Endothelial cell of umbilical vein (primary cell): ENCODE results near the gene KIAA0408. TPM values are rescaled to one million over a fixed set of nuclear protein-coding genes. Genes with fewer than 3 reads are reported as not detected.

Experiments
- BruUV-seq: library from RNA; stranded (reverse); fragments of 400-500 nt; replicated peaks from 2 replicates; lab custom pipeline; 2021; lab: Mats Ljungman, UMichigan
- CTCF ChIA-PET: fragments of 300-600, 350-600 bp; sonication (Branson Sonifier 250); formaldehyde crosslinking; loops from one replicate; lab custom pipeline; 2021; ENCODE audit warnings: antibody characterized with exemption, inconsistent platforms; lab: Charles Lee
- POLR2A ChIA-PET: fragments of 300-600, 350-600 bp; sonication (Branson Sonifier 250); formaldehyde crosslinking; loops from one replicate; lab custom pipeline; 2021; ENCODE audit warnings: antibody characterized with exemption, inconsistent platforms; lab: Charles Lee
- DNase-seq: peaks from one replicate; pipeline ENCODE4 v3.0.0-alpha.2; 2011; ENCODE audit warnings: low read depth, low spot score
- FAIRE-seq: peaks from 2 replicates; lab custom pipeline; 2011; peaks lifted over from hg19 to GRCh38; lab: Jason Lieb, UNC
- H2AFZ ChIP-seq: 2 replicates; pipeline ENCODE4 v1.6.0; 2012; ENCODE audit warnings: low read depth, low read length, control low read depth, inconsistent platforms
- H3K27ac ChIP-seq: 2 replicates; pipeline ENCODE4 v1.5.1; 2011; ENCODE audit warnings: low read depth, mild to moderate bottlenecking, control low read depth, low read length, moderate library complexity; ENCODE audit not compliant: insufficient read depth
- H3K27me3 ChIP-seq, 2 experiments: 2 replicates each; pipeline versions ENCODE4 v1.6.0 to v1.6.1; 2011; ENCODE audit warnings: low read length in 2 of 2, mixed read lengths in 1 of 2; ENCODE audit not compliant: control insufficient read depth in 2 of 2, insufficient read depth in 2 of 2
- H3K36me3 ChIP-seq, 2 experiments: 2 replicates in 1 of 2; 3 replicates in 1 of 2; pipeline ENCODE4 v1.5.1; 2011; ENCODE audit warnings: low read length in 2 of 2, mild to moderate bottlenecking in 1 of 2, moderate library complexity in 1 of 2; ENCODE audit not compliant: control insufficient read depth in 2 of 2, insufficient read depth in 2 of 2; ENCODE audit errors: extremely low read depth in 1 of 2
- H3K4me1 ChIP-seq: 3 replicates; pipeline ENCODE4 v1.5.1; 2011; ENCODE audit warnings: mild to moderate bottlenecking, low read length; ENCODE audit not compliant: control insufficient read depth, insufficient read depth; ENCODE audit errors: extremely low read depth
- H3K4me2 ChIP-seq: 2 replicates; pipeline ENCODE4 v1.6.1; 2011; ENCODE audit warnings: low read length, control low read depth, mixed read lengths; ENCODE audit not compliant: insufficient read depth
- H3K4me3 ChIP-seq, 3 experiments: fragments of 200-600 bp in 1 of 3; sonication (generic), shearing (Covaris generic) in 1 of 3; replicated peaks in 1 of 3; 2 replicates each; pipeline ENCODE4 v1.5.1; 2011 to 2016; ENCODE audit warnings: control low read depth in 3 of 3, low read length in 3 of 3, mild to moderate bottlenecking in 2 of 3, inconsistent platforms in 1 of 3, low read depth in 1 of 3, moderate library complexity in 1 of 3; ENCODE audit not compliant: insufficient read depth in 1 of 3
- H3K79me2 ChIP-seq: 2 replicates; pipeline ENCODE4 v1.6.0; 2012; ENCODE audit warnings: low read length, inconsistent platforms; ENCODE audit not compliant: control insufficient read depth, insufficient read depth
- H3K9ac ChIP-seq: replicated peaks from 2 replicates; pipeline ENCODE3; 2011; ENCODE audit warnings: low read length, control low read depth; ENCODE audit not compliant: insufficient read depth; ENCODE audit errors: extremely low read depth
- H3K9me1 ChIP-seq: replicated peaks from 3 replicates; pipeline ENCODE4 v1.6.0; 2011; ENCODE audit warnings: mild to moderate bottlenecking, low read length; ENCODE audit not compliant: control insufficient read depth, insufficient read depth; ENCODE audit errors: extremely low read depth
- H3K9me3 ChIP-seq: replicated peaks from 2 replicates; pipeline ENCODE4 v1.5.1; 2012; ENCODE audit warnings: low read length, inconsistent platforms; ENCODE audit not compliant: control insufficient read depth, insufficient read depth
- H4K20me1 ChIP-seq: replicated peaks from 2 replicates; pipeline ENCODE3; 2011; ENCODE audit warnings: mild to moderate bottlenecking, low read length; ENCODE audit not compliant: control insufficient read depth, insufficient read depth; ENCODE audit errors: extremely low read depth
- EZH2 ChIP-seq: IDR thresholded peaks from 2 replicates; pipeline ENCODE4 v1.6.1; 2012; ENCODE audit warnings: borderline replicate concordance, low read depth, mild to moderate bottlenecking, moderate library complexity, low read length, inconsistent platforms; ENCODE audit not compliant: severe bottlenecking
- FOS ChIP-seq: IDR thresholded peaks from 2 replicates; pipeline ENCODE4 v1.6.1; 2011; ENCODE audit warnings: mild to moderate bottlenecking, low read length, moderate library complexity, borderline replicate concordance; ENCODE audit not compliant: insufficient read depth
- GATA2 ChIP-seq: IDR thresholded peaks from 2 replicates; pipeline ENCODE4 v1.7.0; 2011; ENCODE audit warnings: low read depth, mild to moderate bottlenecking, moderate library complexity, mixed read lengths, low read length; ENCODE audit not compliant: insufficient read length, insufficient read depth
- JUN ChIP-seq: IDR thresholded peaks from 2 replicates; pipeline ENCODE4 v1.6.1; 2011; ENCODE audit warnings: borderline replicate concordance, low read depth; ENCODE audit not compliant: insufficient read length, insufficient read depth
- MYC ChIP-seq: IDR thresholded peaks from one replicate; pipeline ENCODE4 v1.6.1; 2011; ENCODE audit warnings: mild to moderate bottlenecking, low read depth, low read length
- POLR2A ChIP-seq: IDR thresholded peaks from 2 replicates; pipeline ENCODE4 v1.6.1; 2012; ENCODE audit warnings: low read depth, mild to moderate bottlenecking, control low read depth, low read length
- POLR2AphosphoS5 ChIP-seq: IDR thresholded peaks from 2 replicates; pipeline ENCODE4 v1.6.1; 2012; ENCODE audit warnings: low read depth, mild to moderate bottlenecking, control low read depth, low read length, moderate library complexity; ENCODE audit not compliant: insufficient read depth
- dilution Hi-C: fragments of 300-500 bp; cut with MboI; formaldehyde crosslinking; loops from one replicate; pipeline ENCODE4 v1.15.0; 2019; ENCODE audit warnings: low sequenced_read_pairs; ENCODE audit not compliant: extremely low pct_ligation_motif_present
- intact Hi-C: fragments of 100-400 bp; cut with micrococcal nuclease; formaldehyde crosslinking; loops from one replicate; pipeline ENCODE4 v1.10.0; 2022
- polyA plus RNA-seq, 4 experiments: library from polyadenylated mRNA; depleted of rRNA in 3 of 4; stranded (reverse) in 3 of 4; unstranded in 1 of 4; fragments of >200 nt; gene quantifications; 2 replicates each; pipeline versions ENCODE4 v1.2.1 to v1.2.3, GENCODE V29; 2011 to 2012; ENCODE audit warnings: missing spikeins in 1 of 4
- total RNA-seq: library from RNA; stranded (reverse); gene quantifications from 2 replicates; pipeline ENCODE4 v1.2.3, GENCODE V29; 2021
- TF ChIP-seq, protein P1 (sequence below): IDR thresholded peaks from 2 replicates; pipeline ENCODE4 v1.6.1; 2011; ENCODE audit not compliant: insufficient read depth, insufficient read length
- TF ChIP-seq, protein P2 (sequence below), 2 donors: IDR thresholded peaks; 1 replicate in 1 of 2; 2 replicates in 1 of 2; pipeline ENCODE4 v1.5.1; 2011; ENCODE audit warnings: low read length in 2 of 2, mild to moderate bottlenecking in 2 of 2, moderate library complexity in 2 of 2, control low read depth in 1 of 2, inconsistent platforms in 1 of 2, low read depth in 1 of 2; ENCODE audit not compliant: insufficient read depth in 1 of 2; ENCODE audit errors: extremely low read depth in 1 of 2

The KIAA0408 gene
- total and polyA plus RNA-seq, 2 donors (not counting 3 experiments of a cell fraction or from before 2014, with no cell fraction given): not detected

DNA sequence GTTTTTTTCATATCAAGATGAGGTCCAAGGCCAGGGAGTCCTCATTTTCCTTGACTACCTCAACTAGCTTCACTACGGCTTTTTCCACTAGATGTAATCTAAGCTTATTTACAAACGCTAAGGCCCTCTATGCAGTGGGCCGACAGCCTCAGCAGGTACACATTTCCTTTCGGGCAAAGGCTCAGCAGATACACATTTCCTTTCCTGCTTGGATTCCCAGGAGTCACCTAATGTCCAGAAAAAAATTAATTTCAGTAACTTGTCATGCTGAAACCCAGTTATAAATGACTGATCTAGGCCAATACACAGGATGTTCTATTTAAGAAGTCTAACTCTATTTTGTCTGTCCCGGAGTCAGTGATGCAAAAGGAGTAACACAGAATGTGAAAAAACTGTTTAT lies 7.2 kb upstream of the KIAA0408 start:
- POLR2A ChIA-PET: interaction anchor here (0.6 kb wide), 1 partner anchor 173 kb away, joined by 5 read pairs; no protein-coding TSS in a partner anchor
- intact Hi-C loops (no loop called here), dilution Hi-C loops (no loop called here)
- no peak for TF ChIP-seq POLR2AphosphoS5
- no peak for TF ChIP-seq FOS
- TF ChIP-seq POLR2A: no peak
- TF ChIP-seq, protein P1, sequence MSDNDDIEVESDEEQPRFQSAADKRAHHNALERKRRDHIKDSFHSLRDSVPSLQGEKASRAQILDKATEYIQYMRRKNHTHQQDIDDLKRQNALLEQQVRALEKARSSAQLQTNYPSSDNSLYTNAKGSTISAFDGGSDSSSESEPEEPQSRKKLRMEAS: no peak
- TF ChIP-seq MYC: no peak
- no peak for TF ChIP-seq EZH2
- no peak for TF ChIP-seq GATA2
- no peak for TF ChIP-seq JUN
- TF ChIP-seq, protein P2, sequence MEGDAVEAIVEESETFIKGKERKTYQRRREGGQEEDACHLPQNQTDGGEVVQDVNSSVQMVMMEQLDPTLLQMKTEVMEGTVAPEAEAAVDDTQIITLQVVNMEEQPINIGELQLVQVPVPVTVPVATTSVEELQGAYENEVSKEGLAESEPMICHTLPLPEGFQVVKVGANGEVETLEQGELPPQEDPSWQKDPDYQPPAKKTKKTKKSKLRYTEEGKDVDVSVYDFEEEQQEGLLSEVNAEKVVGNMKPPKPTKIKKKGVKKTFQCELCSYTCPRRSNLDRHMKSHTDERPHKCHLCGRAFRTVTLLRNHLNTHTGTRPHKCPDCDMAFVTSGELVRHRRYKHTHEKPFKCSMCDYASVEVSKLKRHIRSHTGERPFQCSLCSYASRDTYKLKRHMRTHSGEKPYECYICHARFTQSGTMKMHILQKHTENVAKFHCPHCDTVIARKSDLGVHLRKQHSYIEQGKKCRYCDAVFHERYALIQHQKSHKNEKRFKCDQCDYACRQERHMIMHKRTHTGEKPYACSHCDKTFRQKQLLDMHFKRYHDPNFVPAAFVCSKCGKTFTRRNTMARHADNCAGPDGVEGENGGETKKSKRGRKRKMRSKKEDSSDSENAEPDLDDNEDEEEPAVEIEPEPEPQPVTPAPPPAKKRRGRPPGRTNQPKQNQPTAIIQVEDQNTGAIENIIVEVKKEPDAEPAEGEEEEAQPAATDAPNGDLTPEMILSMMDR (IDR thresholded peaks at IDR 0.05; ENCODE audit: extremely low read depth in 1 of 2, insufficient read depth in 1 of 2, low read depth in 1 of 2, low read length in 2 of 2): no peak
- Histone ChIP-seq H4K20me1 (no peaks in the 10 kb centered on the region), H3K36me3 (no peaks in the 10 kb centered on the region), H3K4me3 (no peak overlapping the region), H3K4me1 (no peaks in the 10 kb centered on the region), H3K9ac (no peak overlapping the region), H3K9me3 (no peaks in the 10 kb centered on the region), H2AFZ (no peak overlapping the region), H3K4me2 (no peak overlapping the region), H3K9me1 (no peaks in the 10 kb centered on the region), H3K79me2 (no peaks in the 10 kb centered on the region), H3K27me3 (peaks cover 9 to 10% of the 10 kb centered on the region in 2 experiments), H3K27ac (no peak overlapping the region)
- no TSS peak for BruUV-seq
- CTCF ChIA-PET: interaction anchor here (0.8 to 6.8 kb wide), 18 partner anchors 9 to 223 kb away, joined by 3 to 155 read pairs (median 6); no protein-coding TSS in a partner anchor
- DNase-seq (no peak), FAIRE-seq (no peak)
